ENCODE data around the gene DAPP1. TPM values are rescaled to one million over a fixed set of nuclear protein-coding genes. Genes with fewer than 3 reads are reported as not detected.

DAPP1 gene
- total RNA-seq, 1 experiment from 2014 or later: not detected

GRCh38 chr4:99790796-99791617 is 25.6 kb upstream of the DAPP1 start:
- ChIA-PET CTCF (no interaction called here), POLR2A (no interaction called here)
- Mint-ChIP-seq H3K27me3 (ENCODE audit: low read depth) (no peaks in the 10 kb centered on the region), H3K27ac (no peak overlapping the region), H3K36me3 (no peaks in the 10 kb centered on the region; the same call in 1 of the 2 replicates), H3K4me3 (no peak overlapping the region), H3K4me1 (no peaks in the 10 kb centered on the region), H3K9me3 (peaks cover 23% of the 10 kb centered on the region)
- no peak for DNase-seq (ENCODE audit: low spot score)
- ATAC-seq: no peak
- TF ChIP-seq KAT7 (CRISPR knock-in tag; IDR thresholded peaks at IDR 0.05; ENCODE audit: borderline replicate concordance): no peak
- TF ChIP-seq IRF2 (CRISPR knock-in tag; IDR thresholded peaks at IDR 0.05; ENCODE audit: borderline replicate concordance, low read depth): no peak

DNA sequence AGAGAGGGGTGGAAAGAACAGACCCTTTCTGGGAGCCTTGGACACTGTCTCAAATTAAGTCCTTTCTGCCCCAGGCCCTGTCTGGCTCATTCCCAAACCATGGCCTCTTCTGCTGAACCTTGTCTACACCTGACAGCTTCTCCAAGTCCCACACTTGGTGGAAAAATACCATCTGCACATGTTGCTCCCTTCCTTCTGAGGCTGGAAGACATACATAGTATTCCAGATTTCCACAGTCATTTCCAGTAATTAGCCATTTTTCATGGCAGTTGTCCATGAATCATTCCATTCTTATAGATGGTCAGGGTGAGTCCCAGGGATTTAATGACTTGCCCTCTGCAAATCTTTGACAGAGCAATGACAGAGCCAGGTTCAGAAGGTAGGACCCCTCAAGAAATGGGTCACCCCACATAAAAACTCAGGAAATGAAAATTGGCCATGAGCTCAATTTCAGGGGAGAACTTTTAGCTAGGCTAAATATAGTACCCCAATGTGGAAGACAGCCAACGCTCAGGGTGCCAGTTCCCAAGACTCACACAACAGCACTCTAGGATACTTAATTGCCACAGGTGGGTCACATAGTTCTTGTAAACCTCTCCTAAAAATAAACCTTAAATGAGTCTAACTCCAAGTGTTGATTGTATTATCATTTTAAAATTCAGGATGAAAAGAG is 16.2 kb upstream of the DAPP1 start:
- TF ChIP-seq, protein P1, sequence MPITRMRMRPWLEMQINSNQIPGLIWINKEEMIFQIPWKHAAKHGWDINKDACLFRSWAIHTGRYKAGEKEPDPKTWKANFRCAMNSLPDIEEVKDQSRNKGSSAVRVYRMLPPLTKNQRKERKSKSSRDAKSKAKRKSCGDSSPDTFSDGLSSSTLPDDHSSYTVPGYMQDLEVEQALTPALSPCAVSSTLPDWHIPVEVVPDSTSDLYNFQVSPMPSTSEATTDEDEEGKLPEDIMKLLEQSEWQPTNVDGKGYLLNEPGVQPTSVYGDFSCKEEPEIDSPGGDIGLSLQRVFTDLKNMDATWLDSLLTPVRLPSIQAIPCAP (CRISPR knock-in tag; IDR thresholded peaks at IDR 0.05): no peak
- TF ChIP-seq ZNF396 (CRISPR knock-in tag; IDR thresholded peaks at IDR 0.05; ENCODE audit: borderline replicate concordance): no peak
- TF ChIP-seq ETV6 (CRISPR knock-in tag; IDR thresholded peaks at IDR 0.05): no peak
- TF ChIP-seq FOXP1 (CRISPR knock-in tag; IDR thresholded peaks at IDR 0.05; ENCODE audit: borderline replicate concordance): no peak
- no peak for TF ChIP-seq TCF7 (CRISPR knock-in tag; IDR thresholded peaks at IDR 0.05; ENCODE audit: low read depth)
- TF ChIP-seq CTCF (IDR thresholded peaks at IDR 0.05): no peak
- CTCF ChIA-PET: no interaction called here
- Mint-ChIP-seq H3K27ac (no peak overlapping the region), H3K4me1 (peaks cover 19% of the 10 kb centered on the region), H3K4me3 (no peak overlapping the region), H3K27me3 (ENCODE audit: low read depth) (peaks cover 5% of the 10 kb centered on the region; the same call in 1 of the 2 replicates), H3K36me3 (peaks cover 25% of the 10 kb centered on the region), H3K9me3 (peaks cover 51% of the 10 kb centered on the region)
- DNase-seq (ENCODE audit: low spot score): no peak
- no peak for ATAC-seq
- POLR2A ChIA-PET: no interaction called here

DNA sequence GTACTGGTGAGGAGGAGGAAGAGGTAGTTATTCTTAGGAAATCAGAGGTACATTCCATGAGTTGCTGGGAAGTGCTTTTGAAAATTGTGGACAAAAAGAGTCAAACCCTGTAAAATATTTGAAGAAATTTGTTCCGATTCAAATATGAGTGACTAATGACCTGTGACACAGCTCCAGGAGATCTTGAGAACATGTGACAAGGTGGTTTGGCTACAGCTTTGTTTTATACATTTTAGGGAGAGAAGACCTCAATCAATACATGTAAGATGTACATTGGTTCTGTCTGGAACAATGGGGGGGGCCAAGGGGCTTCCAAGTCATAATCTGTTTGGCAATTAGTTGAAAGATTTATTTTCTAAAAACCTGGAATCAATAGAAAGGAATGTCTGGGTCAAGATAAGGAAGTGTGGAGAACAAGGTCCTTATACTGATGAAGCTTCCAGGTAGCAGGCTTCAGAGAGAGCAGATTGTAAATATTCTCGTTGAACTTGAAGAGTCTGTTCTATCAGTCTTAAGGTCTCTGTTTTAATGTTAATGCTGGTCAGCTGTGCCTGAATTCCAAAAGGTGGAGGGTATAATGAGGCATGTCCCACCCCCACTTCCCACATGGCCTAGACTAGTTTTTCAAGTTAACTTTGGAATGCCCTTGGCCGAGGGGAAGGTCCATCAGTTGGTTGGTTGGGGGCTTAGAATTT is 15.5 kb upstream of the DAPP1 start:
- ChIA-PET POLR2A (no interaction called here), CTCF (no interaction called here)
- DNase-seq (ENCODE audit: low spot score): no peak
- Mint-ChIP-seq H3K4me3 (no peak overlapping the region), H3K27me3 (ENCODE audit: low read depth) (peaks cover 5% of the 10 kb centered on the region; the same call in 1 of the 2 replicates), H3K4me1 (peaks cover 19% of the 10 kb centered on the region), H3K9me3 (peaks cover 44% of the 10 kb centered on the region), H3K27ac (no peak overlapping the region), H3K36me3 (peaks cover 25% of the 10 kb centered on the region)
- no peak for ATAC-seq
- TF ChIP-seq CREM (CRISPR knock-in tag; IDR thresholded peaks at IDR 0.05): no peak
- TF ChIP-seq ZNF138 (CRISPR knock-in tag; conservative IDR thresholded peaks at IDR 0.05): no peak
- TF ChIP-seq, protein P2, sequence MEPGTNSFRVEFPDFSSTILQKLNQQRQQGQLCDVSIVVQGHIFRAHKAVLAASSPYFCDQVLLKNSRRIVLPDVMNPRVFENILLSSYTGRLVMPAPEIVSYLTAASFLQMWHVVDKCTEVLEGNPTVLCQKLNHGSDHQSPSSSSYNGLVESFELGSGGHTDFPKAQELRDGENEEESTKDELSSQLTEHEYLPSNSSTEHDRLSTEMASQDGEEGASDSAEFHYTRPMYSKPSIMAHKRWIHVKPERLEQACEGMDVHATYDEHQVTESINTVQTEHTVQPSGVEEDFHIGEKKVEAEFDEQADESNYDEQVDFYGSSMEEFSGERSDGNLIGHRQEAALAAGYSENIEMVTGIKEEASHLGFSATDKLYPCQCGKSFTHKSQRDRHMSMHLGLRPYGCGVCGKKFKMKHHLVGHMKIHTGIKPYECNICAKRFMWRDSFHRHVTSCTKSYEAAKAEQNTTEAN (CRISPR knock-in tag; IDR thresholded peaks at IDR 0.05): no peak
- TF ChIP-seq ZNF671 (CRISPR knock-in tag; IDR thresholded peaks at IDR 0.05): no peak
- no peak for TF ChIP-seq MYBL2 (CRISPR knock-in tag; IDR thresholded peaks at IDR 0.05)
- TF ChIP-seq RORB (CRISPR knock-in tag; IDR thresholded peaks at IDR 0.05): no peak
- TF ChIP-seq, protein P3, sequence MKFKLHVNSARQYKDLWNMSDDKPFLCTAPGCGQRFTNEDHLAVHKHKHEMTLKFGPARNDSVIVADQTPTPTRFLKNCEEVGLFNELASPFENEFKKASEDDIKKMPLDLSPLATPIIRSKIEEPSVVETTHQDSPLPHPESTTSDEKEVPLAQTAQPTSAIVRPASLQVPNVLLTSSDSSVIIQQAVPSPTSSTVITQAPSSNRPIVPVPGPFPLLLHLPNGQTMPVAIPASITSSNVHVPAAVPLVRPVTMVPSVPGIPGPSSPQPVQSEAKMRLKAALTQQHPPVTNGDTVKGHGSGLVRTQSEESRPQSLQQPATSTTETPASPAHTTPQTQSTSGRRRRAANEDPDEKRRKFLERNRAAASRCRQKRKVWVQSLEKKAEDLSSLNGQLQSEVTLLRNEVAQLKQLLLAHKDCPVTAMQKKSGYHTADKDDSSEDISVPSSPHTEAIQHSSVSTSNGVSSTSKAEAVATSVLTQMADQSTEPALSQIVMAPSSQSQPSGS (CRISPR knock-in tag; IDR thresholded peaks at IDR 0.05; ENCODE audit: borderline replicate concordance, low read depth): no peak
- no peak for TF ChIP-seq NFE2L1 (CRISPR knock-in tag; IDR thresholded peaks at IDR 0.05)
- TF ChIP-seq PRRX2 (CRISPR knock-in tag; IDR thresholded peaks at IDR 0.05): no peak
- TF ChIP-seq SOX15 (CRISPR knock-in tag; IDR thresholded peaks at IDR 0.05): no peak
